ENCODE measurements around the gene PSME2. TPM values are rescaled to one million over a fixed set of nuclear protein-coding genes. Genes with fewer than 3 reads are reported as not detected.

Gene PSME2
- total and polyA plus RNA-seq, 2 donors (not counting 3 experiments of a cell fraction or from before 2014, with no cell fraction given) = 66.5 to 126 TPM

DNA sequence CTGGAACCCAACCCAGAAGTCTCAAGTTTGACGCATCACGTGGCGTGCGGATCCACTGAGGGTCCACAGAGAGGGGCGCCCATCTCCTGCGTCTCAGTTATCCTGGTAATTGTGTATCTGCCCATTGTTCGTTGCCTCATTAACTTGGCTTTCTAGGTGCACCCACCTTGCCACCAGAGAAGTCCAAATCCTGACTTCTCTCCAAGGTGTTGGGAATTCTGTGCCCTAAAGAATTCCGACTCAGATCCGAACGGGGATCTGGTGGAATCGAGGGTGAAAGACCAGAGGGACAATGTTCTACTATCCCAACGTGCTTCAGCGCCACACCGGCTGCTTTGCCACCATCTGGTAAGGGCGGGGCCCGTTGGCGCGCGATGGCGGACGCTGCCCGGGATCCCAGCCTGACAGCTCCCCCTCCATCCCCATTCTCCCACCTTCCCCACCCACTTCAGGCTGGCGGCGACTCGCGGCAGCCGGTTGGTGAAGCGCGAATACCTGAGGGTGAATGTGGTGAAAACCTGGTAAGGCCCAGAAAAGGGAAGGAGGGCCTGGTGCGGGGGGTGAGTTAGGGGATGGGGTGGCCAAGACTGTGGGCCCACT is 26.0 kb upstream of the PSME2 start:
- Histone ChIP-seq H3K4me3 (replicated peaks in 1 of 3; ENCODE audit: insufficient read depth in 1 of 3, low read depth in 1 of 3, low read length in 3 of 3) (peak overlapping the region; percentile 8 to 25 (median 10)), H3K9me3 (replicated peaks; ENCODE audit: control insufficient read depth, insufficient read depth, low read length) (no peaks in the 10 kb centered on the region), H2AFZ (ENCODE audit: low read depth, low read length) (peak overlapping the region; percentile 78), H3K4me2 (ENCODE audit: insufficient read depth, low read length) (peak overlapping the region; percentile 26), H4K20me1 (replicated peaks; ENCODE audit: control insufficient read depth, extremely low read depth, insufficient read depth, low read length) (no peaks in the 10 kb centered on the region), H3K27me3 (ENCODE audit: control insufficient read depth in 2 of 2, insufficient read depth in 2 of 2, low read length in 2 of 2) (no peaks in the 10 kb centered on the region), H3K9ac (replicated peaks; ENCODE audit: extremely low read depth, insufficient read depth, low read length) (no peak overlapping the region), H3K9me1 (replicated peaks; ENCODE audit: control insufficient read depth, extremely low read depth, insufficient read depth, low read length) (no peaks in the 10 kb centered on the region), H3K79me2 (ENCODE audit: control insufficient read depth, insufficient read depth, low read length) (no peaks in the 10 kb centered on the region), H3K4me1 (ENCODE audit: control insufficient read depth, extremely low read depth, insufficient read depth, low read length) (peaks cover 3% of the 10 kb centered on the region), H3K36me3 (ENCODE audit: control insufficient read depth in 2 of 2, extremely low read depth in 1 of 2, insufficient read depth in 2 of 2, low read length in 2 of 2) (peaks cover 2 to 6% of the 10 kb centered on the region in 2 experiments), H3K27ac (ENCODE audit: insufficient read depth, low read depth, low read length) (no peak overlapping the region)
- ChIA-PET CTCF (interaction anchor here (1.7 to 2.6 kb wide), 2 partner anchors 12 to 124 kb away, joined by 5 to 10 read pairs; partner anchors contain the start of gene IRF9), POLR2A (no interaction called here)
- TSS peak; percentile 19 for BruUV-seq (replicated peaks)
- DNase-seq (ENCODE audit: low read depth, low spot score) (no peak), FAIRE-seq (no peak)
- dilution Hi-C loops (cut with MboI; ENCODE audit: extremely low pct_ligation_motif_present, low sequenced_read_pairs) = no loop called here
- intact Hi-C loops (cut with micrococcal nuclease) = no loop called here
- TF ChIP-seq EZH2 (IDR thresholded peaks at IDR 0.05; ENCODE audit: borderline replicate concordance, low read depth, low read length, severe bottlenecking) (no peak), CTCF (IDR thresholded peaks at IDR 0.05; ENCODE audit: extremely low read depth in 1 of 2, insufficient read depth in 1 of 2, low read depth in 1 of 2, low read length in 2 of 2) (no peak), POLR2AphosphoS5 (IDR thresholded peaks at IDR 0.05; ENCODE audit: insufficient read depth, low read depth, low read length) (no peak), JUN (IDR thresholded peaks at IDR 0.05; ENCODE audit: borderline replicate concordance, insufficient read depth, insufficient read length, low read depth) (no peak), MYC (IDR thresholded peaks at IDR 0.05; ENCODE audit: low read depth, low read length) (no peak), FOS (IDR thresholded peaks at IDR 0.05; ENCODE audit: borderline replicate concordance, insufficient read depth, low read length) (no peak), GATA2 (IDR thresholded peaks at IDR 0.05; ENCODE audit: insufficient read depth, insufficient read length, low read depth, low read length) (no peak), POLR2A (IDR thresholded peaks at IDR 0.05; ENCODE audit: low read depth, low read length) (no peak)
- TF ChIP-seq, protein P1, sequence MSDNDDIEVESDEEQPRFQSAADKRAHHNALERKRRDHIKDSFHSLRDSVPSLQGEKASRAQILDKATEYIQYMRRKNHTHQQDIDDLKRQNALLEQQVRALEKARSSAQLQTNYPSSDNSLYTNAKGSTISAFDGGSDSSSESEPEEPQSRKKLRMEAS (IDR thresholded peaks at IDR 0.05; ENCODE audit: insufficient read depth, insufficient read length) = no peak
